MCF 10A (cell line): Measurements from ENCODE around the gene HSF2BP. TPM values are rescaled to one million over a fixed set of nuclear protein-coding genes. Genes with fewer than 3 reads are reported as not detected.
"Not testable (repeated sequence)": the region's sequence is repeated elsewhere in the genome, so short reads cannot be mapped to it uniquely, and the experiment has no call there.

Source experiments
- BruUV-seq: library from RNA; stranded (reverse); fragments of 400-500 nt; replicated peaks from 2 replicates; lab custom pipeline; 2021; lab: Mats Ljungman, UMichigan
- CTCF ChIA-PET: fragments of 300-600 bp; sonication (Branson Sonifier 250); formaldehyde crosslinking; extraction: SDS; loops from one replicate; lab custom pipeline; 2021; ENCODE audit warnings: antibody characterized with exemption, inconsistent platforms; lab: Yijun Ruan, JAX
- POLR2A ChIA-PET: fragments of 300-600, 350-650 bp; sonication (Branson Sonifier 250); formaldehyde crosslinking; extraction: SDS; loops from one replicate; lab custom pipeline; 2020; ENCODE audit warnings: antibody characterized with exemption, inconsistent platforms; lab: Yijun Ruan, JAX
- DNase-seq: peaks from one replicate; pipeline ENCODE4 v3.0.0-alpha.2; 2018; ENCODE audit not compliant: unreplicated experiment
- H3K27ac Mint-ChIP-seq: one replicate; pipeline ENCODE4 v1.8.0; 2022; ENCODE audit warnings: mild to moderate bottlenecking, low read depth, mixed read lengths; ENCODE audit not compliant: unreplicated experiment
- H3K27me3 Mint-ChIP-seq: one replicate; pipeline ENCODE4 v1.8.0; 2022; ENCODE audit warnings: mixed read lengths; ENCODE audit not compliant: insufficient read depth, unreplicated experiment
- H3K36me3 Mint-ChIP-seq: one replicate; pipeline ENCODE4 v1.8.0; 2022; ENCODE audit warnings: mild to moderate bottlenecking, moderate library complexity, mixed read lengths; ENCODE audit not compliant: insufficient read depth, unreplicated experiment
- H3K4me1 Mint-ChIP-seq: one replicate; pipeline ENCODE4 v1.8.0; 2022; ENCODE audit warnings: mixed read lengths; ENCODE audit not compliant: insufficient read depth, unreplicated experiment
- H3K4me3 Mint-ChIP-seq: one replicate; pipeline ENCODE4 v1.8.0; 2022; ENCODE audit warnings: mild to moderate bottlenecking, moderate library complexity, mixed read lengths; ENCODE audit not compliant: unreplicated experiment
- H3K9me3 Mint-ChIP-seq: one replicate; pipeline ENCODE4 v1.8.0; 2022; ENCODE audit warnings: mixed read lengths; ENCODE audit not compliant: unreplicated experiment
- CTCF ChIP-seq: fragments of 200-600 bp; IDR thresholded peaks from one replicate; pipeline ENCODE4 v1.8.0; 2022; ENCODE audit warnings: antibody characterized with exemption, mild to moderate bottlenecking; ENCODE audit not compliant: unreplicated experiment
- intact Hi-C: fragments of 100-400 bp; cut with micrococcal nuclease; formaldehyde crosslinking; loops from 2 replicates; pipeline ENCODE4 v1.14.1; 2022
- total RNA-seq: library from RNA; stranded (reverse); gene quantifications from 2 replicates; pipeline ENCODE4 v1.2.3, GENCODE V29; 2022

The HSF2BP gene
- total RNA-seq, 1 experiment from 2014 or later = 6.8 TPM

DNA sequence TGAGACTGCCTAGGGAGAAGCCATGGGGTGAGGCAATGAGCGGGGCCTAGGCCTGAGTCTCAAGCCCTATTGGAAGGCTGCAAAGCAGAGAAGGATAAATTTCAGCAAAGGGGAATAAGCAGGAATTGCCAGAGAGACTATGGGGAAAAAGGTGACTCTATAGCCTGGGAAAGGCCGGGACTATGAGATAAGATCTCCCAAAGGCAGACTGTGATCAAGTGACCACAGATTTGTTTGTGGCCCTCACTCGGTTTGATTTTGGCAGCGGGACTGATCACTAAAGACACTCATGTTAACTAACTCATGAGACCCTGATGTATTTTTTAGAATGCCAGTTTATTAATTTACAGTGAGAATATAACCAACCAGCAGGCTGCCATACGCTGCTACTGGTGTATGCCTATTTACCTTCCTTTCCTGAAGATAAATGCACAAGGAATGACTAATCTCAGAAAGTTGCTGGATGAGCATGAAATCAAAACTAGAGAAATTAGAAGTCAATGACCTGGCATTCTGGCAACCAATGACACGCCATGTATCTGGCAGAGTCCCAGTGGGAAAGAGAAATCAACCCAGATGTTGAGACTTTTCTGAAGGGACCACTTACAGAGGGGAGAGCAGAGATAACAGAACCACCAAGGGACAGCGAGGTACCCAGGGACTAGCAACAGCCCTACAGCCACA lies 4.3 kb downstream of the HSF2BP start:
- H3K27ac Mint-ChIP-seq = no peak overlapping the region
- intact Hi-C loops = no loop called here
- no peaks in the 10 kb centered on the region for H3K36me3 Mint-ChIP-seq
- ChIA-PET CTCF (interaction anchor here (0.6 to 0.8 kb wide), 2 partner anchors 42 to 70 kb away, joined by 3 read pairs; no protein-coding TSS in a partner anchor), POLR2A (interaction anchor here (1.5 kb wide), 1 partner anchor 65 kb away, joined by 3 read pairs; no protein-coding TSS in a partner anchor)
- H3K27me3 Mint-ChIP-seq = no peaks in the 10 kb centered on the region
- TF ChIP-seq CTCF = no peak
- no peaks in the 10 kb centered on the region for H3K9me3 Mint-ChIP-seq
- H3K4me1 Mint-ChIP-seq = peaks cover 5% of the 10 kb centered on the region
- no TSS peak for BruUV-seq
- H3K4me3 Mint-ChIP-seq = no peak overlapping the region
- DNase-seq = no peak

DNA sequence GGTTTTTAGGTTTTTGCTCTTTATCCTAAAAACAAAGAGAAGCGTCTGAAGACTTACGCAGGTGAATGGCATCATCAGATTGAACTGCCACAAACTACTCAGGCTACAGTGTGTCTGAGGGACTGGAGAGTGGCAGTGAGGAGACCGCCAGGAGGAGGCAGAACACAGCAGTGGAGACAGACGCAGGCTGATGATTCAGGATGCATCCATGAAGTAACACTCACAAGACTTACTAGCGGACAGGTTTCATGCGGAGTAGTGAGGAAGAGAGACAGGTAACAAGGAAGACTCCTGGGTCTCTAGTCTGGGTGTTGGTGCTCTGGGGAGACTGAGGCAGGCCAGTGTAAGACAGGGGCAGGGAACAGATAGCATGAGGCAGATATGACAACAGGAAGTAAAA lies 5.7 kb downstream of the HSF2BP start:
- no peaks in the 10 kb centered on the region for H3K9me3 Mint-ChIP-seq
- no peak overlapping the region for H3K4me3 Mint-ChIP-seq
- no TSS peak for BruUV-seq
- no peak overlapping the region for H3K27ac Mint-ChIP-seq
- POLR2A ChIA-PET = no interaction called here
- H3K27me3 Mint-ChIP-seq = no peaks in the 10 kb centered on the region
- no peak for TF ChIP-seq CTCF
- H3K36me3 Mint-ChIP-seq = no peaks in the 10 kb centered on the region
- CTCF ChIA-PET = interaction anchor here (0.6 to 0.8 kb wide), 2 partner anchors 8 to 41 kb away, joined by 3 read pairs; no protein-coding TSS in a partner anchor
- H3K4me1 Mint-ChIP-seq = peaks cover 5% of the 10 kb centered on the region
- no peak for DNase-seq
- intact Hi-C loops = no loop called here

GRCh38 chr21:43652616-43653015 lies 6.7 kb downstream of the HSF2BP start:
- ChIA-PET POLR2A (no interaction called here), CTCF (no interaction called here)
- no peaks in the 10 kb centered on the region for H3K9me3 Mint-ChIP-seq
- DNase-seq = no peak
- BruUV-seq = no TSS peak
- no peak overlapping the region for H3K27ac Mint-ChIP-seq
- peaks cover 5% of the 10 kb centered on the region for H3K4me1 Mint-ChIP-seq
- TF ChIP-seq CTCF = no peak
- peaks cover 6% of the 10 kb centered on the region for H3K36me3 Mint-ChIP-seq
- H3K27me3 Mint-ChIP-seq = no peaks in the 10 kb centered on the region
- intact Hi-C loops = no loop called here
- H3K4me3 Mint-ChIP-seq = no peak overlapping the region

DNA sequence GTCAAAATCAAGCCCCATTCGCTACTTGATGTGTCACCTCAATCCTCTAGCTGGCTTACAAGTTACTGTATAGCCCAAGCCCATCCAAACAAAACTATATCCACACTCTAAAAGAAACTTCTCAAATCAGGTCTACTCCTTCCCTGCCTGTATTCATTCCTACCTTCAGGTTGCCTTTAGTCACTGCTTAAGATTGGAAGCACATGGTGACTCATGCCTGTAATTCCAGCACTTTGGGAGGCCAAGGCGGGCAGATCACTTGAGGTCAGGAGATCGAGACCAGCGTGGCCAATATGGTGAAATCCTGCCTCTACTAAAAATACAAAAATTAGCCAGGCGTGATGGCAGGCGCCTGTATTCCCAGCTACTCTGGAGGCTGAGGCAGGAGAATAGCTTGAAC lies 7.4 kb downstream of the HSF2BP start:
- DNase-seq, H3K27me3 Mint-ChIP-seq, H3K4me3 Mint-ChIP-seq, H3K36me3 Mint-ChIP-seq, H3K27ac Mint-ChIP-seq, H3K4me1 Mint-ChIP-seq, BruUV-seq, intact Hi-C loops, H3K9me3 Mint-ChIP-seq, CTCF ChIA-PET, POLR2A ChIA-PET: not testable (repeated sequence)
